NCI-H748 treated with DMSO at 0.1 percent for 48 hours (cell line): ENCODE measurements around the gene SLC5A5.
"Not testable (repeated sequence)": the region's sequence is repeated elsewhere in the genome, so short reads cannot be mapped to it uniquely, and the experiment has no call there.

Experiments used
- DNase-seq: peaks from one replicate; lab custom pipeline; 2025; lab: John Stamatoyannopoulos, UW

The SLC5A5 gene

GRCh38 chr19:17871032-17871877, 490 bp upstream of the SLC5A5 start:
- no peak for DNase-seq

GRCh38 chr19:17872251-17873001, 681 bp downstream of the SLC5A5 start:
- DNase-seq = no peak

- peak; percentile 6 for DNase-seq
Measured at GRCh38 chr19:17873786-17874757, 2.3 kb downstream of the SLC5A5 start.

- no peak for DNase-seq
Measured at GRCh38 chr19:17874758-17875135, 3.0 kb downstream of the SLC5A5 start.

- DNase-seq = no peak
Measured at GRCh38 chr19:17877696-17878095, 6.0 kb downstream of the SLC5A5 start.

GRCh38 chr19:17879466-17879865, 7.7 kb downstream of the SLC5A5 start:
- no peak for DNase-seq

GRCh38 chr19:17881701-17882100, 10.0 kb downstream of the SLC5A5 start:
- no peak for DNase-seq

- no peak for DNase-seq
Measured at GRCh38 chr19:17883627-17884410, 12.1 kb downstream of the SLC5A5 start.

- DNase-seq = no peak
Measured at GRCh38 chr19:17886515-17886914, 14.8 kb downstream of the SLC5A5 start.

GRCh38 chr19:17887221-17887620, 15.5 kb downstream of the SLC5A5 start:
- DNase-seq = not testable (repeated sequence)

- DNase-seq = no peak
Measured at GRCh38 chr19:17888260-17888659, 16.5 kb downstream of the SLC5A5 start.

- DNase-seq = no peak
Measured at GRCh38 chr19:17889609-17890214, 18.0 kb downstream of the SLC5A5 start.

- DNase-seq = no peak
Measured at GRCh38 chr19:17893766-17894165, 22.0 kb downstream of the SLC5A5 start.

- DNase-seq = no peak
Measured at GRCh38 chr19:17902701-17903100, 31.0 kb downstream of the SLC5A5 start.

- DNase-seq = no peak
Measured at GRCh38 chr19:17908244-17908643, 36.5 kb downstream of the SLC5A5 start.

GRCh38 chr19:17909003-17909732, 37.4 kb downstream of the SLC5A5 start:
- no peak for DNase-seq

- DNase-seq = no peak
Measured at GRCh38 chr19:17910791-17911360, 39.1 kb downstream of the SLC5A5 start.

- no peak for DNase-seq
Measured at GRCh38 chr19:17915940-17916593, 44.3 kb downstream of the SLC5A5 start.

- DNase-seq = not testable (repeated sequence)
Measured at GRCh38 chr19:17918151-17918550, 46.4 kb downstream of the SLC5A5 start.
